CD4-positive, alpha-beta T cell (primary cell): ENCODE measurements around the gene NID2. TPM values are rescaled to one million over a fixed set of nuclear protein-coding genes. Genes with fewer than 3 reads are reported as not detected.
A peak's percentile ranks its signal among the peaks of the same experiment; 100 is the strongest.

Experiments used
- ATAC-seq: fragments of 200-7000 bp; cut with Tn5 transposase; one replicate; pipeline ENCODE4 v1.10.0; 2022; ENCODE audit warnings: mild to moderate bottlenecking; ENCODE audit not compliant: poor library complexity
- CTCF ChIA-PET: fragments of 350-600 bp; sonication (Branson Sonifier 250); formaldehyde crosslinking; loops from one replicate; lab custom pipeline; 2021; ENCODE audit warnings: antibody characterized with exemption, inconsistent platforms; lab: Charles Lee
- POLR2A ChIA-PET: fragments of 350-600 bp; sonication (Branson Sonifier 250); formaldehyde crosslinking; loops from one replicate; lab custom pipeline; 2021; ENCODE audit warnings: antibody characterized with exemption, inconsistent platforms; lab: Charles Lee
- DNase-seq, 14 experiments: peaks; one replicate each; pipeline ENCODE4 v3.0.0-alpha.2; 2013 to 2020; ENCODE audit warnings: mixed read lengths in 2 of 14
- H3K27ac ChIP-seq, 2 donors: one replicate each; pipeline versions ENCODE4 v1.5.1 to v1.7.0; 2013; ENCODE audit warnings: low read length in 2 of 2, low read depth in 1 of 2, mild to moderate bottlenecking in 1 of 2
- H3K27me3 ChIP-seq, 2 experiments: 1 replicate in 1 of 2; 2 replicates in 1 of 2; pipeline versions ENCODE4 v1.6.1 to v1.7.0; 2013; ENCODE audit warnings: low read length in 2 of 2, control low read depth in 1 of 2, mild to moderate bottlenecking in 1 of 2, moderate library complexity in 1 of 2; ENCODE audit not compliant: insufficient read depth in 2 of 2, control insufficient read depth in 1 of 2
- H3K36me3 ChIP-seq: one replicate; pipeline ENCODE4 v1.6.1; 2013; ENCODE audit warnings: low read length, control low read depth; ENCODE audit not compliant: insufficient read depth
- H3K4me1 ChIP-seq: one replicate; pipeline ENCODE4 v1.6.1; 2013; ENCODE audit warnings: low read length, control low read depth; ENCODE audit not compliant: insufficient read depth
- H3K4me3 ChIP-seq: one replicate; pipeline ENCODE4 v1.5.1; 2013; ENCODE audit warnings: mild to moderate bottlenecking, low read length, moderate library complexity
- H3K9me3 ChIP-seq, 2 experiments: 1 replicate in 1 of 2; 2 replicates in 1 of 2; pipeline versions ENCODE4 v1.6.1 to v1.7.0; 2013; ENCODE audit warnings: low read length in 2 of 2, mild to moderate bottlenecking in 2 of 2, control low read depth in 1 of 2, moderate library complexity in 1 of 2; ENCODE audit not compliant: control insufficient read depth in 1 of 2, insufficient read depth in 1 of 2
- H3K27ac Mint-ChIP-seq: one replicate; pipeline ENCODE4 v1.8.0; 2020; ENCODE audit warnings: mixed read lengths
- H3K27me3 Mint-ChIP-seq: one replicate; pipeline ENCODE4 v1.8.0; 2021; ENCODE audit warnings: mixed read lengths
- H3K36me3 Mint-ChIP-seq: one replicate; pipeline ENCODE4 v1.8.0; 2021; ENCODE audit warnings: low read depth, mixed read lengths
- H3K4me1 Mint-ChIP-seq: one replicate; pipeline ENCODE4 v1.8.0; 2021; ENCODE audit warnings: low read depth, mixed read lengths
- H3K4me3 Mint-ChIP-seq: one replicate; pipeline ENCODE4 v1.8.0; 2020; ENCODE audit warnings: mild to moderate bottlenecking, mixed read lengths
- H3K9me3 Mint-ChIP-seq: one replicate; pipeline ENCODE4 v1.8.0; 2020; ENCODE audit warnings: mixed read lengths
- CTCF ChIP-seq: fragments of 200-600 bp; IDR thresholded peaks from one replicate; pipeline ENCODE4 v1.8.0; 2022; ENCODE audit warnings: antibody characterized with exemption, mild to moderate bottlenecking
- intact Hi-C, 2 experiments: fragments of 100-400 bp; cut with DNase I in 1 of 2; cut with micrococcal nuclease in 1 of 2; formaldehyde crosslinking; loops; one replicate each; pipeline versions ENCODE4 v1.15.1 to v1.9.0; 2023 to 2025; cut with DNase I, micrococcal nuclease
- total RNA-seq, 174 experiments: library from RNA in 2 of 174; stranded (reverse) in 2 of 174; gene quantifications; one replicate each; pipeline ENCODE4 v1.2.3 and lab custom pipeline; 2021 to 2026

NID2 gene
- total RNA-seq, 2 experiments from 2014 or later = 0.19 TPM; not detected in 1

- DNase-seq (no peak), ATAC-seq (no peak)
- no peaks in the 10 kb centered on the region for H3K27me3 Mint-ChIP-seq
- POLR2A ChIA-PET = interaction anchor here (0.7 to 1.4 kb wide), 2 partner anchors 13 to 130 kb away, joined by 4 read pairs; partner anchors contain the start of gene GNG2
- H3K27ac Mint-ChIP-seq = peak overlapping the region; percentile 94
- peaks cover 62% of the 10 kb centered on the region for H3K4me1 Mint-ChIP-seq
- peaks cover 18% of the 10 kb centered on the region for H3K4me1 ChIP-seq
- H3K27ac ChIP-seq = peak overlapping the region in 1 of 2 donors; percentile 80
- no peaks in the 10 kb centered on the region for H3K27me3 ChIP-seq
- peaks cover 42% of the 10 kb centered on the region for H3K36me3 ChIP-seq
- H3K4me3 ChIP-seq = peak overlapping the region; percentile 87
- no peak for TF ChIP-seq CTCF
- CTCF ChIA-PET = no interaction called here
- H3K36me3 Mint-ChIP-seq = peaks cover 59% of the 10 kb centered on the region
- H3K9me3 ChIP-seq = no peaks in the 10 kb centered on the region
- H3K4me3 Mint-ChIP-seq = peak overlapping the region; percentile 99
- intact Hi-C loops = loop anchor here in 1 of 2 experiments (10.0 kb wide), 3 partner anchors 284 to 1314 kb away; no protein-coding TSS in a partner anchor
- no peaks in the 10 kb centered on the region for H3K9me3 Mint-ChIP-seq
Measured at GRCh38 chr14:51990488-51990887, 78.4 kb downstream of the NID2 start.

- Histone ChIP-seq H3K27ac (peak within 1 kb of the TSS; percentile 84 to 87), H3K9me3 (no peaks in the 10 kb centered on the region), H3K4me1 (peaks cover 18% of the 10 kb centered on the region), H3K4me3 (peak within 1 kb of the TSS; percentile 87), H3K36me3 (peaks cover 33% of the 10 kb centered on the region), H3K27me3 (no peaks in the 10 kb centered on the region)
- Mint-ChIP-seq H3K4me3 (peak within 1 kb of the TSS; percentile 99), H3K4me1 (peaks cover 53% of the 10 kb centered on the region), H3K27me3 (no peaks in the 10 kb centered on the region), H3K9me3 (no peaks in the 10 kb centered on the region), H3K27ac (peak within 1 kb of the TSS; percentile 94), H3K36me3 (peaks cover 49% of the 10 kb centered on the region)
- DNase-seq (peak; percentile 83 to 97 (median 89)), ATAC-seq (peak; percentile 96)
- POLR2A ChIA-PET = interaction anchor here (0.7 to 1.4 kb wide), 2 partner anchors 129 to 455 kb away, joined by 3 to 4 read pairs; partner anchors contain the start of gene GNG2
- intact Hi-C loops = loop anchor here (1.0 to 10.0 kb wide), 8 partner anchors 129 to 1315 kb away; partner anchors contain the start of genes FRMD6 (in 1 of the 2), GNG2 (in 1 of the 2), GNPNAT1 (in 1 of the 2) and GPR137C (in 1 of the 2)
- TF ChIP-seq CTCF = no peak
- CTCF ChIA-PET = no interaction called here
Measured at GRCh38 chr14:51989293-51990234, 79.3 kb downstream of the NID2 start, which contains the start of gene RTRAF. RTRAF (plus strand) TSS chr14:51989546; CDS start chr14:51989640, 94 bp downstream.

GRCh38 chr14:51988221-51988620, 80.6 kb downstream of the NID2 start:
- H3K27me3 ChIP-seq = no peaks in the 10 kb centered on the region
- no peak overlapping the region for H3K4me3 ChIP-seq
- no peak for DNase-seq
- peak overlapping the region; percentile 84 to 87 for H3K27ac ChIP-seq
- no peaks in the 10 kb centered on the region for H3K9me3 Mint-ChIP-seq
- H3K4me3 Mint-ChIP-seq = peak overlapping the region; percentile 99
- peaks cover 18% of the 10 kb centered on the region for H3K4me1 ChIP-seq
- H3K9me3 ChIP-seq = no peaks in the 10 kb centered on the region
- H3K36me3 ChIP-seq = peaks cover 21% of the 10 kb centered on the region
- TF ChIP-seq CTCF = no peak
- intact Hi-C loops = loop anchor here (5.0 to 10.0 kb wide), 4 partner anchors 336 to 807 kb away; partner anchors contain the start of genes FRMD6 (in 1 of the 2), GNPNAT1 (in 1 of the 2), GPR137C (in 1 of the 2) and TXNDC16 (in 1 of the 2)
- CTCF ChIA-PET = interaction anchor here (2.1 kb wide), 1 partner anchor 9 kb away, joined by 7 read pairs; no protein-coding TSS in a partner anchor
- POLR2A ChIA-PET = interaction anchor here (0.6 to 1.2 kb wide), 2 partner anchors 127 to 1211 kb away, joined by 3 read pairs; no protein-coding TSS in a partner anchor
- ATAC-seq = no peak
- no peaks in the 10 kb centered on the region for H3K27me3 Mint-ChIP-seq
- peaks cover 36% of the 10 kb centered on the region for H3K36me3 Mint-ChIP-seq
- H3K27ac Mint-ChIP-seq = peak overlapping the region; percentile 94
- peaks cover 39% of the 10 kb centered on the region for H3K4me1 Mint-ChIP-seq
